ENCODE measurements around the gene PDCD1LG2. TPM values are rescaled to one million over a fixed set of nuclear protein-coding genes. Genes with fewer than 3 reads are reported as not detected.

PDCD1LG2 gene
- total and polyA plus RNA-seq, 2 of the 8 experiments (the other 6 are each of a cell fraction or from before 2014, with no cell fraction given) = not detected

- no peak overlapping the region for H4K8ac ChIP-seq (ENCODE audit: extremely low read depth, insufficient read depth, low read length)
- H2AK5ac ChIP-seq (ENCODE audit: low read depth, low read length) = no peak overlapping the region
- no peaks in the 10 kb centered on the region for H3K9me3 ChIP-seq (ENCODE audit: insufficient read depth in 2 of 2, low read depth in 1 of 2, low read length in 1 of 2)
- WGBS, 2 experiments (ENCODE audit: extremely low coverage in 1 of 2, insufficient coverage in 1 of 2, insufficient read length in 1 of 2, insufficient replicate concordance in 2 of 2, low coverage in 1 of 2, low lambda C conversion rate in 2 of 2, missing lambda C conversion rate in 1 of 2) = 75% methylated on average over 1 of the region's 1 CpG; no CpG with 5 or more reads in 1 of the 2 experiments
- no peak overlapping the region for H3K27ac ChIP-seq (ENCODE audit: low read depth, low read length)
- no peak overlapping the region for H3K4me3 ChIP-seq (ENCODE audit: extremely low read depth in 1 of 4, insufficient read depth in 2 of 4, low read depth in 3 of 4, low read length in 4 of 4)
- H3K4me1 ChIP-seq (replicated peaks in 1 of 4; ENCODE audit: control insufficient read depth in 3 of 4, insufficient read depth in 4 of 4, low read length in 3 of 4) = no peaks in the 10 kb centered on the region
- H3K23me2 ChIP-seq (ENCODE audit: low read depth, low read length) = no peaks in the 10 kb centered on the region
- H3K14ac ChIP-seq (ENCODE audit: insufficient read length) = no peak overlapping the region
- H3K27me3 ChIP-seq (replicated peaks in 1 of 4; ENCODE audit: control insufficient read depth in 3 of 4, extremely low read depth in 1 of 4, insufficient read depth in 3 of 4, low read length in 3 of 4) = no peaks in the 10 kb centered on the region
- H3K4me2 ChIP-seq (ENCODE audit: insufficient read depth in 1 of 2, low read depth in 2 of 2, low read length in 2 of 2) = no peak overlapping the region
- no peaks in the 10 kb centered on the region for H3K79me2 ChIP-seq (ENCODE audit: control insufficient read depth in 1 of 2, insufficient read depth in 2 of 2, low read length in 2 of 2)
- no peak overlapping the region for H3K56ac ChIP-seq (replicated peaks; ENCODE audit: insufficient read length, low read depth, low read length)
- H2BK12ac ChIP-seq (ENCODE audit: low read depth, low read length) = no peak overlapping the region
- no peak overlapping the region for H2BK120ac ChIP-seq (replicated peaks; ENCODE audit: low read depth, low read length)
- DNase-seq (ENCODE audit: low read depth in 1 of 2, low spot score in 2 of 2) = no peak
- no peaks in the 10 kb centered on the region for H3K36me3 ChIP-seq (ENCODE audit: control insufficient read depth in 2 of 4, insufficient read depth in 4 of 4, low read length in 3 of 4)
- H2BK15ac ChIP-seq (ENCODE audit: low read length) = no peak overlapping the region
- POLR2A ChIA-PET (ENCODE audit: partially characterized antibody) = interaction anchor here (1.1 kb wide), 1 partner anchor 16 kb away, joined by 3 read pairs; no protein-coding TSS in a partner anchor
- H2BK20ac ChIP-seq (ENCODE audit: low read length) = no peak overlapping the region
- no peaks in the 10 kb centered on the region for H3K79me1 ChIP-seq (ENCODE audit: low read depth, low read length)
- H4K91ac ChIP-seq (replicated peaks; ENCODE audit: insufficient read length, low read length) = no peak overlapping the region
- CTCF ChIA-PET (ENCODE audit: partially characterized antibody) = interaction anchor here (0.6 to 5.4 kb wide), 9 partner anchors 10 to 401 kb away, joined by 3 to 42 read pairs (median 4); partner anchors contain the start of genes CD274 and INSL6
- no peak overlapping the region for H2AFZ ChIP-seq (ENCODE audit: low read length)
- H3K18ac ChIP-seq (ENCODE audit: extremely low read depth, low read length) = no peak overlapping the region
- H4K20me1 ChIP-seq (replicated peaks in 1 of 2; ENCODE audit: control insufficient read depth in 1 of 2, insufficient read depth in 2 of 2, low read length in 2 of 2) = no peaks in the 10 kb centered on the region
- no peak for TF ChIP-seq TAF7 (optimal IDR thresholded peaks at IDR 0.05; ENCODE audit: borderline replicate concordance, low read depth, low read length)
- TF ChIP-seq SIX5 (IDR thresholded peaks at IDR 0.05; ENCODE audit: low read depth, low read length) = no peak
- TF ChIP-seq BACH1 (IDR thresholded peaks at IDR 0.05; ENCODE audit: low read length) = no peak
- no peak for TF ChIP-seq RBBP5 (IDR thresholded peaks at IDR 0.05; ENCODE audit: borderline replicate concordance, low read depth, low read length)
- no peak for TF ChIP-seq RNF2 (IDR thresholded peaks at IDR 0.05; ENCODE audit: borderline replicate concordance, low read depth, low read length, missing control alignments, poor library complexity, severe bottlenecking)
- no peak for TF ChIP-seq MAFK (IDR thresholded peaks at IDR 0.05; ENCODE audit: low read depth, low read length)
- no peak for TF ChIP-seq ATF3 (IDR thresholded peaks at IDR 0.05; ENCODE audit: insufficient read depth, low read depth, low read length)
- TF ChIP-seq CBX5 (IDR thresholded peaks at IDR 0.05; ENCODE audit: low read depth, low read length) = no peak
- no peak for TF ChIP-seq RXRA (IDR thresholded peaks at IDR 0.05; ENCODE audit: insufficient read depth, low read depth, low read length)
- no peak for TF ChIP-seq KDM5A (IDR thresholded peaks at IDR 0.05; ENCODE audit: low read length)
- no peak for TF ChIP-seq CTBP2 (IDR thresholded peaks at IDR 0.05; ENCODE audit: borderline replicate concordance, insufficient read depth, insufficient read length, low read length)
- H3K4ac ChIP-seq (replicated peaks; ENCODE audit: insufficient read length, low read depth, low read length) = no peak overlapping the region
- H3K23ac ChIP-seq (ENCODE audit: insufficient read length) = no peak overlapping the region
- no peak overlapping the region for H3K9ac ChIP-seq (replicated peaks in 1 of 4; ENCODE audit: extremely low read depth in 1 of 4, low read depth in 3 of 4, low read length in 3 of 4)
- no peak overlapping the region for H4K5ac ChIP-seq (ENCODE audit: insufficient read length, low read depth, low read length)
- FAIRE-seq = no peak
- no peak overlapping the region for H2BK5ac ChIP-seq (ENCODE audit: low read depth, low read length)
These were observed 76.7 kb downstream of the PDCD1LG2 start for GRCh38 chr9:5587024-5587423.
